SK-N-SH treated with all-trans-retinoic acid at 6 μM for 48 hours (cell line): Measurements from ENCODE around the gene SFMBT2.

Source experiments
- ATAC-seq: fragments of 200-7000 bp; cut with Tn5 transposase; 3 replicates; pipeline ENCODE4 v1.9.1; 2020; ENCODE audit warnings: mild to moderate bottlenecking, moderate library complexity
- ARNTL ChIP-seq: fragments of 450-650 bp; formaldehyde crosslinking; IDR thresholded peaks from 2 replicates; pipeline ENCODE4 v1.5.0; 2020; ENCODE audit warnings: low read depth, mild to moderate bottlenecking, moderate library complexity, borderline replicate concordance
- CSDC2 ChIP-seq: fragments of 250-450 bp; sonication (Bioruptor Pico); IDR thresholded peaks from 2 replicates; pipeline ENCODE4 v1.5.0; 2020; ENCODE audit warnings: mild to moderate bottlenecking, moderate library complexity
- ESRRG ChIP-seq: fragments of 250-450 bp; sonication (Bioruptor Pico); IDR thresholded peaks from 2 replicates; pipeline ENCODE4 v1.6.1; 2021; ENCODE audit warnings: mild to moderate bottlenecking
- GLIS3 ChIP-seq: fragments of 250-450 bp; sonication (Bioruptor Pico); IDR thresholded peaks from 2 replicates; pipeline ENCODE4 v1.5.0; 2020; ENCODE audit warnings: mild to moderate bottlenecking, moderate library complexity
- OSR1 ChIP-seq: fragments of 250-450 bp; sonication (Bioruptor Pico); IDR thresholded peaks from 2 replicates; pipeline ENCODE4 v1.8.0; 2022; ENCODE audit warnings: moderate library complexity, mild to moderate bottlenecking, inconsistent platforms
- SNAI2 ChIP-seq: fragments of 250-450 bp; sonication (Bioruptor Pico); IDR thresholded peaks from 2 replicates; pipeline ENCODE4 v1.5.0; 2020; ENCODE audit warnings: mild to moderate bottlenecking, moderate library complexity
- TCF4 ChIP-seq: fragments of 250-450 bp; sonication (Bioruptor Pico); IDR thresholded peaks from 2 replicates; pipeline ENCODE4 v1.8.0; 2021; ENCODE audit warnings: mild to moderate bottlenecking, moderate library complexity, borderline replicate concordance
- TOX ChIP-seq: fragments of 250-450 bp; sonication (Bioruptor Pico); IDR thresholded peaks from 2 replicates; pipeline ENCODE4 v1.8.0; 2021; ENCODE audit warnings: mild to moderate bottlenecking, moderate library complexity, borderline replicate concordance
- ZC3H10 ChIP-seq: fragments of 250-450 bp; sonication (Bioruptor Pico); IDR thresholded peaks from 2 replicates; pipeline ENCODE4 v1.5.1; 2021; ENCODE audit warnings: mild to moderate bottlenecking, moderate library complexity
- ZFP3 ChIP-seq: fragments of 250-450 bp; sonication (Bioruptor Pico); IDR thresholded peaks from 2 replicates; pipeline ENCODE4 v1.5.0; 2020; ENCODE audit warnings: mild to moderate bottlenecking, moderate library complexity
- ZFP30 ChIP-seq: fragments of 450-650 bp; formaldehyde crosslinking; IDR thresholded peaks from 2 replicates; pipeline ENCODE4 v1.5.0; 2022; ENCODE audit warnings: mild to moderate bottlenecking, moderate library complexity
- ZNF8 ChIP-seq: fragments of 450-650 bp; formaldehyde crosslinking; IDR thresholded peaks from 2 replicates; pipeline ENCODE4 v1.5.0; 2020; ENCODE audit warnings: mild to moderate bottlenecking, moderate library complexity
- TF ChIP-seq, protein P1 (sequence below): fragments of 250-450 bp; sonication (Bioruptor Pico); IDR thresholded peaks from 2 replicates; pipeline ENCODE4 v1.8.0; 2020; ENCODE audit warnings: mild to moderate bottlenecking, moderate library complexity, borderline replicate concordance
- TF ChIP-seq, protein P2 (sequence below): fragments of 250-450 bp; sonication (Bioruptor Pico); IDR thresholded peaks from 2 replicates; pipeline ENCODE4 v1.5.1; 2021; ENCODE audit warnings: mild to moderate bottlenecking, moderate library complexity
- TF ChIP-seq, protein P3 (sequence below): fragments of 250-450 bp; sonication (Bioruptor Pico); IDR thresholded peaks from 2 replicates; pipeline ENCODE4 v1.5.1; 2020; ENCODE audit warnings: low read depth, mild to moderate bottlenecking, moderate library complexity
- TF ChIP-seq, protein P4 (sequence below): fragments of 250-450 bp; sonication (Bioruptor Pico); IDR thresholded peaks from 2 replicates; pipeline ENCODE4 v1.5.0; 2020; ENCODE audit warnings: mild to moderate bottlenecking, moderate library complexity

The SFMBT2 gene

DNA sequence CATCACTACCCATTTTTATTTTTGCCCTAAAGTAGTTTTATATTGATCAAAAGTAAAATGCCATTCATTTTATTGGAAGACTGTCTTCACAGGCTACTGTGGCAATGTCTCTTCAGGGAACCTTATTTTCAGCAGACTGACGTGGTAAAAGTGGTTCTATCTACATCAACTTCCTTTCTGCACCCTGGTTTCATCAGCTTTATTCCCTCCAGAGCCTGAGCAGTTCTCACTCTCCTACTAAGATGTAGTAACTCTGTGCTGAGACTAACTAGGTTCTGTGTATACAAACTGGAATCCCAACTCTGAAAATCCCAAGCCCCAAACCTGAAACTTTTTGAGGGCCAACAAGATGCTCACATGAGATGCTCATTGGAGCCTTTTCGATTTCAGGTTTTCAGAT lies 155.3 kb downstream of the SFMBT2 start:
- ATAC-seq = no peak
- TF ChIP-seq ZNF8 (CRISPR knock-in tag) = no peak
- TF ChIP-seq SNAI2 = no peak
- no peak for TF ChIP-seq TCF4 (CRISPR knock-in tag)
- TF ChIP-seq ZFP3 (CRISPR knock-in tag) = no peak
- no peak for TF ChIP-seq ARNTL (CRISPR knock-in tag)
- TF ChIP-seq GLIS3 (CRISPR knock-in tag) = no peak
- TF ChIP-seq, protein P1, sequence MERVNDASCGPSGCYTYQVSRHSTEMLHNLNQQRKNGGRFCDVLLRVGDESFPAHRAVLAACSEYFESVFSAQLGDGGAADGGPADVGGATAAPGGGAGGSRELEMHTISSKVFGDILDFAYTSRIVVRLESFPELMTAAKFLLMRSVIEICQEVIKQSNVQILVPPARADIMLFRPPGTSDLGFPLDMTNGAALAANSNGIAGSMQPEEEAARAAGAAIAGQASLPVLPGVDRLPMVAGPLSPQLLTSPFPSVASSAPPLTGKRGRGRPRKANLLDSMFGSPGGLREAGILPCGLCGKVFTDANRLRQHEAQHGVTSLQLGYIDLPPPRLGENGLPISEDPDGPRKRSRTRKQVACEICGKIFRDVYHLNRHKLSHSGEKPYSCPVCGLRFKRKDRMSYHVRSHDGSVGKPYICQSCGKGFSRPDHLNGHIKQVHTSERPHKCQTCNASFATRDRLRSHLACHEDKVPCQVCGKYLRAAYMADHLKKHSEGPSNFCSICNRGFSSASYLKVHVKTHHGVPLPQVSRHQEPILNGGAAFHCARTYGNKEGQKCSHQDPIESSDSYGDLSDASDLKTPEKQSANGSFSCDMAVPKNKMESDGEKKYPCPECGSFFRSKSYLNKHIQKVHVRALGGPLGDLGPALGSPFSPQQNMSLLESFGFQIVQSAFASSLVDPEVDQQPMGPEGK (CRISPR knock-in tag) = no peak
- TF ChIP-seq, protein P2, sequence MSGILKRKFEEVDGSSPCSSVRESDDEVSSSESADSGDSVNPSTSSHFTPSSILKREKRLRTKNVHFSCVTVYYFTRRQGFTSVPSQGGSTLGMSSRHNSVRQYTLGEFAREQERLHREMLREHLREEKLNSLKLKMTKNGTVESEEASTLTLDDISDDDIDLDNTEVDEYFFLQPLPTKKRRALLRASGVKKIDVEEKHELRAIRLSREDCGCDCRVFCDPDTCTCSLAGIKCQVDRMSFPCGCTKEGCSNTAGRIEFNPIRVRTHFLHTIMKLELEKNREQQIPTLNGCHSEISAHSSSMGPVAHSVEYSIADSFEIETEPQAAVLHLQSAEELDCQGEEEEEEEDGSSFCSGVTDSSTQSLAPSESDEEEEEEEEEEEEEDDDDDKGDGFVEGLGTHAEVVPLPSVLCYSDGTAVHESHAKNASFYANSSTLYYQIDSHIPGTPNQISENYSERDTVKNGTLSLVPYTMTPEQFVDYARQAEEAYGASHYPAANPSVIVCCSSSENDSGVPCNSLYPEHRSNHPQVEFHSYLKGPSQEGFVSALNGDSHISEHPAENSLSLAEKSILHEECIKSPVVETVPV = no peak
- TF ChIP-seq ESRRG (CRISPR knock-in tag) = no peak
- no peak for TF ChIP-seq ZFP30
- TF ChIP-seq OSR1 = no peak
- TF ChIP-seq, protein P3, sequence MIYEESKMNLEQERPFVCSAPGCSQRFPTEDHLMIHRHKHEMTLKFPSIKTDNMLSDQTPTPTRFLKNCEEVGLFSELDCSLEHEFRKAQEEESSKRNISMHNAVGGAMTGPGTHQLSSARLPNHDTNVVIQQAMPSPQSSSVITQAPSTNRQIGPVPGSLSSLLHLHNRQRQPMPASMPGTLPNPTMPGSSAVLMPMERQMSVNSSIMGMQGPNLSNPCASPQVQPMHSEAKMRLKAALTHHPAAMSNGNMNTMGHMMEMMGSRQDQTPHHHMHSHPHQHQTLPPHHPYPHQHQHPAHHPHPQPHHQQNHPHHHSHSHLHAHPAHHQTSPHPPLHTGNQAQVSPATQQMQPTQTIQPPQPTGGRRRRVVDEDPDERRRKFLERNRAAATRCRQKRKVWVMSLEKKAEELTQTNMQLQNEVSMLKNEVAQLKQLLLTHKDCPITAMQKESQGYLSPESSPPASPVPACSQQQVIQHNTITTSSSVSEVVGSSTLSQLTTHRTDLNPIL (CRISPR knock-in tag) = no peak
- TF ChIP-seq CSDC2 = no peak

DNA sequence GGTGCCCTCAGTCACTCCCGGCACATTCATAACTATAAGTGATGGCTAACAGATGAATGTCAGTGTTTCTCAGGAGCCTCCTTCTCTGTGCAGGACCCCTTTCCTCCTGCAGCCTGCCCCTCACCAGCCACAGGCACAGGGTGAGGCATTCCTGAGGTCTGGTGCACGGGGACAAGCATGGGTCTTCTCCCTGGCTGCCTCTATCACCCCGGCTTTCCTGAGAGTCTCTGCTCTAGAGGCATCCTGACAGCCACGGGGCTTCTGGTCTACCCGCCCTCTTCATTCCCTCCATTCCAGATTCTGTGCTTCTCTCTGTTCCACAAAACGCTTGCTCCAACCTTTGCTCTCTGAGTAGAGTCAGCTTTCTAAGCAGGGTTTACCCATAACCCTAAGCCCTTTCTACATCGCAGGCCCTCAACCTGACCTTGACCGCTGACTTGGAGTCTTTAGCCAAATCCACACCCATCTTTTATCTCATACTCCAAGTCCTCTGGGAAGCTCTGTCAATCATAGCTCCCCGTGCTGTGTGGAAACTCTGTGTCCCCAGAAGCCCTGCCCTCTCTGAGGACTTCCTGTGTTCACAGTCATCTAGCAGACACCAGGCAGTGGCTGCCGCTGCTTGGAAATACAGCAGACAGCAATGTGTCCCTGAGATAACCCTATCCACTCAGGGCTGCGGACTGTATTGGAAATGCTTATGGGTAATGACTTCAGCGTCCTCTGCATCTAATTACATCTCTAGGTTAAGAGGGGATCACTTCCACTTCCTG lies 159.0 kb downstream of the SFMBT2 start:
- ATAC-seq = peak; percentile 62; the same call in 1 of the 3 replicates
- TF ChIP-seq TOX (CRISPR knock-in tag) = no peak
- TF ChIP-seq, protein P4, sequence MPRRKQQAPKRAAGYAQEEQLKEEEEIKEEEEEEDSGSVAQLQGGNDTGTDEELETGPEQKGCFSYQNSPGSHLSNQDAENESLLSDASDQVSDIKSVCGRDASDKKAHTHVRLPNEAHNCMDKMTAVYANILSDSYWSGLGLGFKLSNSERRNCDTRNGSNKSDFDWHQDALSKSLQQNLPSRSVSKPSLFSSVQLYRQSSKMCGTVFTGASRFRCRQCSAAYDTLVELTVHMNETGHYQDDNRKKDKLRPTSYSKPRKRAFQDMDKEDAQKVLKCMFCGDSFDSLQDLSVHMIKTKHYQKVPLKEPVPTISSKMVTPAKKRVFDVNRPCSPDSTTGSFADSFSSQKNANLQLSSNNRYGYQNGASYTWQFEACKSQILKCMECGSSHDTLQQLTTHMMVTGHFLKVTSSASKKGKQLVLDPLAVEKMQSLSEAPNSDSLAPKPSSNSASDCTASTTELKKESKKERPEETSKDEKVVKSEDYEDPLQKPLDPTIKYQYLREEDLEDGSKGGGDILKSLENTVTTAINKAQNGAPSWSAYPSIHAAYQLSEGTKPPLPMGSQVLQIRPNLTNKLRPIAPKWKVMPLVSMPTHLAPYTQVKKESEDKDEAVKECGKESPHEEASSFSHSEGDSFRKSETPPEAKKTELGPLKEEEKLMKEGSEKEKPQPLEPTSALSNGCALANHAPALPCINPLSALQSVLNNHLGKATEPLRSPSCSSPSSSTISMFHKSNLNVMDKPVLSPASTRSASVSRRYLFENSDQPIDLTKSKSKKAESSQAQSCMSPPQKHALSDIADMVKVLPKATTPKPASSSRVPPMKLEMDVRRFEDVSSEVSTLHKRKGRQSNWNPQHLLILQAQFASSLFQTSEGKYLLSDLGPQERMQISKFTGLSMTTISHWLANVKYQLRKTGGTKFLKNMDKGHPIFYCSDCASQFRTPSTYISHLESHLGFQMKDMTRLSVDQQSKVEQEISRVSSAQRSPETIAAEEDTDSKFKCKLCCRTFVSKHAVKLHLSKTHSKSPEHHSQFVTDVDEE = peak; percentile 27; the same call in 1 of the 2 replicates

DNA sequence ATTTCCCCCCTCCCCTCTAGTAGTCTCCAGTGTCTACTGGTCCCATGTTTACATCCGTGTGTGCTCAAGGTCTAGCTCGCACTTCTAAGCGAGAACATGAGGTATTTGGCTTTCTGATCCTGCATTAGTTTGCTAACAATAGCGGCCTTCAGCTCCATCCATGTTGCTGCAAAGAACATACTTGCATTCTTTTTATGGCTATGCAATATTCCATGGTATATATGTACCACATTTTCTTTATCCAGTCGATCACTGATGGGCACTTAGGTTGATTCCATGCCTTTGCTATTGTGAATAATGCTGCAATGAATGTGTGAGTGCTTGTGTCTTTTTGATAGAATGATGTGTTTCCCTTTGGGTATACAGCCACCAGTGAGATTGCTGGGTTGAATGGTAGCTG lies 160.6 kb downstream of the SFMBT2 start:
- TF ChIP-seq TOX (CRISPR knock-in tag) (no peak), ZC3H10 (no peak), ZNF8 (CRISPR knock-in tag) (peak; percentile 67)
- no peak for ATAC-seq

DNA sequence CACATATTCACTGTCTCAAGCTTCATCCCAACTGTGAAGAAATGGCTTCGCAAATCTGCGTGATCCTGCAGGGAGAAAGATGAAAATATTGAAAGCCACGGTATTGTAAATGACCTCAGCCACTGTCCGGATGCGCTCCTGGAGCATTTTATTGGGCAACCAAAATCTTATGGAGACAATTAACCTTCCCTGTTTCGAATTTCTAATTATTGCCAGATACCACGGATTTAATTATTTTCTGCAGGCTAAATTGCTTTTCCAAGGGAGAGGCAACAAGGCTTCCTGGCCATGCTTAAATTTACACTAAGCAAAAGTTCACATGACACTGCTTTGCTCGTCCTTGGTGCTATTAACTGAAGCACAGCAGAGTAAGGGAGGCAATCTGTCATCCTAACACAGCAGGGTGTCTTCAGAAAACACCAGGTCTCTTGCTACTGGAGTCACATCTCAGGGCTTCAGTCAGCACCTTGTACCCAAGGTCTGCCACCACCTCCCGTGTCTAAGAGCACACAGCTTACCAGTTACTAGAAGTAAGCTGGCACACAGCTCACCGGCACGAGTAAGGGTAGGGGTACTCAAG lies 162.2 kb downstream of the SFMBT2 start:
- TF ChIP-seq TCF4 (CRISPR knock-in tag) (peak; percentile 58; the same call in 1 of the 2 replicates), ARNTL (CRISPR knock-in tag) (no peak)
- ATAC-seq = no peak; the same call in 2 of the 3 replicates

DNA sequence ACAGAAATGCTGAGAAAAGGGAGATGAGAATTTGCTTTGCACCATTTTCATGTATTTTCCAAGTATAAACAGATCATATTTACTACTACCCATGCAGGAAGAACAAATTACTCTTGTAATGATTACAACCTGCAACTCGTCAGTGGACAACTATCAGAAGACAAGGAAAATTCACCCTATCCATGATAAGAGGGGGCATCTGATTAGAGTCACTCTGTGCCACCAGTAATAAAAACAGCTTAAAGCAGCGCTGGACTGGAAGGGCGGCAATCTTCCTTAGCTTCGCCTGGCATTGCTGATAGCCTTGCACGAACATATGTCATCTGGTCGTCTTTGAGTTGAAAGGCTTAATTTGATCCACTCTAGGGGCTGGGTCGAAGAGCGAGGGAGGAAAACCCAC lies 162.7 kb downstream of the SFMBT2 start:
- TF ChIP-seq, protein P1 (CRISPR knock-in tag) = no peak
- TF ChIP-seq, protein P4 = 0 out of 2 replicates have a peak, but pooled peaks have one; percentile 26
- no peak; the same call in 2 of the 3 replicates for ATAC-seq
